Measurements from ENCODE around the gene RGS9.
"Not testable (repeated sequence)": the region's sequence is repeated elsewhere in the genome, so short reads cannot be mapped to it uniquely, and the experiment has no call there.

RGS9 gene

DNA sequence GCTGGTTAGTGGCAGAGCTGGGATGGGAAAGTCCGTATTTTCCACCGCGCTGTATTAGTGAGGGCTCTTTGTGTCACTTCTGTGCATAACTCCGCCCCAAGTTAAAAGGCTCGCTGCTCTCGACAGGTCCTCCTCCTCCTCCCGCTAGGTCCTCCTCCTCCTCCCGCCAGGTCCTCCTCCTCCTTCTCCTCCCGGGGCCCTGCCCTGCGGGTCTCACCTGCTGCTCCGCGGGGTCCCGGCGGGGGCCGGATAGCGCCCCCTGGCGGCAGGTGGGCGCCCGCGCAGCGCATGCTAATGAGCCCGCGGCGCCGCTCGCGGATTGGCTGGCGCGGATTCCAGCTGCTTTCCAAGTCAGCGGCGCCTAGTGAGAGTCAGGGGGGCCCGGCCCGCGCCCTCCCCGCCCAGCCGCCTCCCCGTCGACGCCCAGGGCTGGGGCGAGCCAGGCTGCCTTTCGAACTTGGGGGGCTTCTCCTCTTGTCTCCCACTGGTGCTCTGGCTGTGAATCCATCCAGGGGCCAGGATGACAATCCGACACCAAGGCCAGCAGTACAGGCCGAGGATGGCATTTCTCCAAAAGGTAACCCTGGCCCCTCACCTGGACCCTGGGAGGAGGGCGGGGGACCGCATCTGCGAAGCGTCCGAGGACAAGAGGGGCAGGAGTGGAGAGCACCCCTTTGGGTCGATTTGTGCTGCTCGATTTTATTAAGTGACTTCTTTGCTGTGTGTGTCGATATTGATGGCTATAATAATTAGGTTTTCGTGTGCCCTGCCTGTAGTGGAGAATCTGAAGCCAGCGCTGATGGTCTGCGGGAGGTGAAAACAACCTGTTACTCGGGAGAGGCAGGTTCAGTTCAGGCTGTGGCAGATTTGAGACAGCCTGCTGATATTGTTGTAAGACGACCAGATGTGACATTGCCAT lies at the start of gene RGS9:
TSS of gene RGS9 (plus strand) at position 350 of the 919 bp plus-strand sequence. CDS start at position 521, 171 bp downstream.
- peak; percentile 90 for DNase-seq

DNA sequence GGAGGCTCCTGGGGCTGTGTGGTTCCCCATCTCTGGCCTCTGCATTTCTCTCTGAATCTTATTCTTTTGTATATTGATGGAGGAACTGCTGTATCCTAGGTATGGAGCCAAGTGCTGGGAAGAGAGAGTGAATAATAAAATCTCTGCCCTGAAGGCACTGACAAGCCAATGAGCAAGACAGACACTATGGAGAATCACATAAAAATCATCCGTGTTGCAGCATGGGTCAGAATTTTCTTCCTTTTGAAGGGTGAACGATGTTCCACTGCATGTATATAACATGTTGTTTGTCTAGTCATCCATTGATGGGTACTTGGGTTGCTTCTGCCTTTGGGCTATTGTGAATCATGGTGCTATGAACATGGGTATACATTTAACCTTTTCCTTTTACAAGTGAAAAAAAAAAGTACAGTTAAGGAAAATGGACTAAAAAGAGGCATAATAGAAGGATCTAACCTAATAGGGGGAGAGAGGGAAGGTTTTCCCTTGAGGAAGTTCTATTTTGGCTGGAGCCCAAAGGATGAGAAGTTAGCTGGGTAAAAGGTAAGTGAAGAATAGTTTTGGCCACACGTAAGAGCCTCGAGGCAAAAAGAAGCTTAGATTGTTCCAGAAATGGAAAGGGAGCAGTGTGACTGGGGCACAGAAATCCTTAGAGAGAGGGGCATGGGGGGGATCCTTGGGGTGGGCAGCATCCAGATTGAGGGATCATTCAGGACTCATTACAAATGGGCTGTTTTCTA lies 48.4 kb upstream of the RGS9 start:
- no peak for DNase-seq

GRCh38 chr17:65092262-65092661 lies 44.9 kb upstream of the RGS9 start:
- no peak for DNase-seq

GRCh38 chr17:65092721-65093356 lies 44.3 kb upstream of the RGS9 start:
- not testable (repeated sequence) for DNase-seq

- no peak for DNase-seq
These were observed 43.2 kb upstream of the RGS9 start for GRCh38 chr17:65093930-65094329.

DNA sequence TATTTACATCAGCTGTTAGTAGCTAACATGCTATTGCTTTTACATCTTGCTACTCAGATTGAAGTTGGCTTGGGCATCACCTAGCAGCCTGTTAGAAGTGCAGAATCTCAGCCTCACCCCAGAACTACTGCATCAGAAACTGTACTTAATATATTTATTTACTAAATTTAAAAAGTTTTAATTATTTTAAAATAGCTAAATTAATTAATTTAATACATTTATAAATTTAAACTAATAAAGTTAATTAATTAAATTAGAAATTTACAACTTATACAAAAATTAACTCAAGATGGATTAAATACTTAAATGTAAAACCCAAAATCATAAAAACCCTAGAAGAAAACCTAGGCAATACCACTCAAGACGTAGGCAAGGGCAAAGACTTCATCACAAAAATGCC lies 41.7 kb upstream of the RGS9 start:
- DNase-seq, result no peak

DNA sequence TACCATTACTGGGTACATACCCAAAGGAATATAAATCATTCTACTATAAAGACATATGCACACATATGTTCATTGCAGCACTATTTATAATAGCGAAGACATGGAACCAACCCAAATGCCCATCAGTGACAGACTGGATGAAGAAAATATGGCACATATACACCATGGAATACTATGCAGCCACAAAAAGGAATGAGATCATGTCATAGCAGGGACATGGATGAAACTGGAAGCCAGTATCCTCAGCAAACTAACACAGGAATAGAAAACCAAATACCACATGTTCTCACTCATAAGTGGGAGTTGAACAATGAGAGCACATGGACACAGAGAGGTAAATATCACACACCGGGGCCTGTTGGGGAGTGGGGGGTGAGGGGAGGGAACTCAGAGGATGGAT lies 40.8 kb upstream of the RGS9 start:
- not testable (repeated sequence) for DNase-seq

DNA sequence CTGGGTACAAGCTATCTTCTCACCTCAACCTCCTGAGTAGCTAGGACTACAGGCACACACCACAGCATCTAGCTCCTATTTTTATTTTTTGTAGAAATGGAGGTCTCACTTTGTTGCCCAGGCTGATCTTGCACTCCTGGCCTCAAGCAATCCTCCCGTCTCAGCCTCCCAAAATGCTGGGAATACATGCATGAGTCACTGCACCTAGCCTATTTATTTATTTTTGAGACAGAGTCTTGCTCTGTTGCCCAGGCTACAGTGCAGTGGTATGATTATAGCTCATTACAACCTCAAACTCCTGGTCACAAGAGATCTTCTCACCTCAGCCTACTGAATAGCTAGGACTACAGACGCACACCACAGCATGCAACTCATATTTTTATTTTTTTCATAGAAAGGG lies 40.1 kb upstream of the RGS9 start:
- DNase-seq, result no peak

DNA sequence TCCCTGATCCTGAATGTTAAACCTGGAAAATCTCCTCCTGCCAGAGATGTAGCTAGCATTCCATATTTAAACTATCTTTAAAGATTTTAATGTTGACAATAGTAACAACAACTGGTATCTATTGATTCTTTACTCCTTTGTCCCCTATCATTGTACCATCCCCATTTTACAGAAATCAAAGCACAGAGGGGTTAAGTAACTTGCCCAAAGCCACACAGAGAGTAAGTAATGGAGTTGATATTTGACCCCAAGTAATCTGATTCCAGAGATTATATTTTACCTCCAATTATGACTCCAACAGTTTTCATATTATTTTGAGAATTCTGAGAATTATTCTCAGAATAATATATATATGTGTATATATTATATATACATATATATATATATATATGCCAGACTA lies 37.7 kb upstream of the RGS9 start:
- no peak for DNase-seq

- DNase-seq, result peak; percentile 48
These were observed 37.2 kb upstream of the RGS9 start for GRCh38 chr17:65099941-65100315.

- peak; percentile 87 for DNase-seq
These were observed 36.6 kb upstream of the RGS9 start for GRCh38 chr17:65100316-65101140.

DNA sequence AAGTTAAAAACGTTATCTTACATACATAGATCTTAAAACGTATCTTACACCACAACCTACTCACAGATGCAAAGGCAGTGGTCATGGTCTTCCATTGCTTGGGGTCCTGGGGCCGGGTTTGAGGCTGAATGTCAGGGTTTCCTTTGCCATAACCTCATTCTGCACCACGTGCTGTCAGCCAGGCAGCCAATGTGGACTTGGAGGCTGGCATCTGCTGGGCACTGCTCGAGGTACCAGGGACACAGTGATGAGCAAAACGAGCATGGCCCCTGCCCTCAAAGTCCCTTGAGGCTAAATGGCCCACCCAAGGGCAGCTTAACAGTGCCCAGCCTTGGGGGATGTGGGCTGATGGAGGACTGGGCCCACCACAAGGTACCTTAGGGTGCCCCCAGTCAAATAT lies 35.8 kb upstream of the RGS9 start:
- no peak for DNase-seq

- no peak for DNase-seq
These were observed 34.9 kb upstream of the RGS9 start for GRCh38 chr17:65102235-65102634.

DNA sequence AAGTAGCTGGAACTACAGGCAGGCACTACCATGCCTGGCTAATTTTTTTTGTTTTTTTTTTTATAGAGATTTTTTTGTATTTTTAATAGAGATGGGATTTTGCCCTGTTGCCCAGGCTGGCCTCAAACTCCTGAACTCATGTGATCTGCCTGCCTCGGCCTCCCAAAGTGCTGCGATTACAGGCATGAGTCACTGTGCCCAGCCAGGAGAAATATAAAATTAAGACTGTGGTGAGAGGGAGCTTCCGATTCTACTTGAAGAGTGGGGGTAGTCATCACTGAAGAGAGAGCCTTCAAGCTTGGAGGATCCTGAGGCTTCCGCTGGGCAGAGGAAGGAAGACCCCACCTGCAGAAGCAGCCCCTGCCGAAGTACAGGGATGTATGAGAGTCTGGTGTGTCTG lies 34.4 kb upstream of the RGS9 start:
- DNase-seq, result no peak

- no peak for DNase-seq
These were observed 33.7 kb upstream of the RGS9 start for GRCh38 chr17:65103431-65103830.

- DNase-seq, result no peak
These were observed 33.3 kb upstream of the RGS9 start for GRCh38 chr17:65103896-65104295.

DNA sequence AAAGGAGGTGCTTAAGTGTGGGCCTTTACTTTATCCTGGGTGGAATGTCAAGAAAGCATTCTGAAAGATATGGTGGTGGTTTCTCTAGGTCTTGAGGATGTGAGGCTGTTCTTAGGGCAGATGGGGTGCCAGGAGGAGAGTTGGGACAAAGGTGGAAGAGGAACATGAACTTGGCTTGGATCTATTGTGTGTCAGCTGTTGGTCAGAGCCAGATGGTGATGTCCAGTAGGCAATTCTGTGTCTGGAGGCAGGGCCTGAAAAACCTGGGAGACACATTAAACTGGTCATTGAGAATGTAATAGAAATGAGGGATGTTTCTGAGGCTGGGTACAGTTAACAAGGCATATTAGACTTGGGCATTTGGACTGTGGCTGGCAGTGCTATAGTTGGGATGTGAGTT lies 32.6 kb upstream of the RGS9 start:
- DNase-seq, result no peak

- DNase-seq, result no peak
These were observed 32.2 kb upstream of the RGS9 start for GRCh38 chr17:65104973-65105372.

DNA sequence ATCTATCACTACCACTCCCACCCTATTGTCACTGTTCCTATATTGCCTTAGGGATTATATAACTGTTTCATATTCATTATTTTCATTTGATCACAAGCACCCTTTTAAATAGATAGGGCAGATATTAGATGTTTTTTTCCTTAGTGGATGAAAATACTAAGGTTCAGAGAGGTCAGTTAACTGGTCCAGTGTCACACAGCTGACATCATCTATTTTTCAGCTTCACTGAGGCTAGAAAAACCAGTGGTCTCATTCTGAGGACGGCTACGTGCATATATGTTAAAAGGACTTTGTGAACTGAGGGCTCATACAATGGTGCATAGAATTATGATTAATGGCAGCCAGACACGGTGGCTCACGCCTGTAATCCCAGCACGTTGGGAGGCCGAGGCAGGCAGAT lies 29.0 kb upstream of the RGS9 start:
- DNase-seq, result no peak

GRCh38 chr17:65109543-65109942 lies 27.6 kb upstream of the RGS9 start:
- DNase-seq, result no peak

DNA sequence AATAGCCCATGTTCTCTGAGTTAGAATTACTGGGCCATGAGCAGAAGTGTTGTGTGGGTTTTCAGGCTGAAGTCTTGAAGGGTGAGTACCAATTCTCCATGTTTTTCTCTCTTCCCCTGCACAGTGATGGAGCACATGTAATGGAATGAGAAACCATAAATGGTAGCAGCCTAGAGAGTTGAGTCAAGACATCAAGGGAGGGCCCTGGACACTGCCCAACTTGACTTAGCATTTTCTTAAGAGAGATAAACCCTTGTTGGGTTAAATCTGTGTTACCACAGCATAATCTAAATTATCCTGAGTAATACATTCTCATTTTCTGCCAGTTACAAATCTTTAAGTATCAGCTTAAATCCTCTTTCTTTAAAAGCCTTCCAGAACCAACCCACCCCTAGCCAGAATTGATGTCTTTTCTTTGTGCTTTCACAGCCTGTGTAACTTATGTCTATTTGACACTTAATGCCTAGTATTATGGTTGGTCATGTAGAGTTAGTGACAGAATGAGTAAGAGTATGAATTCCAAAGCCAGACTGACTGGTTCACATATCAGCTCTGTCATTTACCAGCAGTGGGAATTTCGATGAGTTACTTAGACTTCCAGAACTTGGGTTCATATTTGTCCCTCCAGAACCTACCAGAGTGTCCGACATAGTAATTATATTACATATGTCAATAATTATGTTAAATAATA lies 27.0 kb upstream of the RGS9 start:
- DNase-seq, result no peak

DNA sequence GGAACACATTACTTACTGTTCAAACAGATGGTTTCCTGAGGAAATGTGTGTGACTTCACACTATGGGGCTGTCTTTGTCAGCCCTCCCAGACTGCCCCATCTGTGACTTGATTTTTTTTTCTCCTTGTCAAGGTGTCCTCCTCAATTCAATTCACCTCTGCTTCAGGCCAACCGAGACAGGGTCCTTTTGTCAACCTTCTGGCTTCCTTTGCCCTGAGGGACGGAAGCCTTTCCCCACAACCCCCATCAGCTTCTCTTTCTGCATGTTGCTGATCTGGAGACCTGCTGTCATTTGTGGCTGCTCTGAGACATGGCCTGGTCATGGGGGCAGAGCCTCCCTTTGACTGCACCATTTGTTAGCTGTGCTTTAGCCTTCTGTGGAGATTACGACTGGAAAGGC lies 21.3 kb upstream of the RGS9 start:
- no peak for DNase-seq
